K562 (cell line): ENCODE measurements around the gene ARPP21. TPM values are rescaled to one million over a fixed set of nuclear protein-coding genes. Genes with fewer than 3 reads are reported as not detected.

Source experiments
- ATAC-seq: fragments of 200-7000 bp; cut with Tn5 transposase; 3 replicates; pipeline ENCODE4 v1.9.1; 2020; ENCODE audit warnings: moderate library complexity
- BruUV-seq: library from RNA; stranded (reverse); fragments of 400-500 nt; replicated peaks from 2 replicates; lab custom pipeline; 2021; lab: Mats Ljungman, UMichigan
- CTCF ChIA-PET: fragments of 300-600 bp; formaldehyde crosslinking; extraction: SDS; loops from one replicate; lab custom pipeline; 2021; ENCODE audit warnings: low intra/inter-chr PET ratio; lab: Yijun Ruan, JAX
- POLR2A ChIA-PET: fragments of 300-600, 350-650 bp; sonication (Branson Sonifier 250); formaldehyde crosslinking; extraction: SDS; loops from one replicate; lab custom pipeline; 2021; ENCODE audit warnings: antibody characterized with exemption, inconsistent platforms; lab: Yijun Ruan, JAX
- DNase-seq, 4 experiments: peaks; one replicate each; pipeline versions ENCODE4 v3.0.0 to v3.0.0-alpha.2; 2011 to 2018; ENCODE audit warnings: low spot score in 3 of 4, mixed read lengths in 3 of 4; ENCODE audit errors: extremely low read depth in 1 of 4
- FAIRE-seq: peaks from 2 replicates; lab custom pipeline; 2011; peaks lifted over from hg19 to GRCh38; lab: Jason Lieb, UNC
- H2AFZ ChIP-seq: 2 replicates; pipeline ENCODE4 v1.6.0; 2011; ENCODE audit warnings: low read depth, low read length, control low read depth, inconsistent platforms
- H3K27ac ChIP-seq: fragments of 200-600 bp; 3 replicates; pipeline ENCODE4 v1.8.0; 2011; ENCODE audit warnings: low read depth, mild to moderate bottlenecking, control low read depth, inconsistent platforms, low read length, moderate library complexity, mixed read lengths; ENCODE audit errors: extremely low read depth
- H3K27me3 ChIP-seq, 2 experiments: fragments of 300-600 bp in 1 of 2; 2 replicates in 1 of 2; 3 replicates in 1 of 2; pipeline versions ENCODE4 v1.6.0 to v1.8.0; 2011; ENCODE audit warnings: inconsistent platforms in 2 of 2, low read length in 2 of 2, mild to moderate bottlenecking in 1 of 2, mixed read lengths in 1 of 2, moderate library complexity in 1 of 2; ENCODE audit not compliant: control insufficient read depth in 2 of 2, insufficient read depth in 2 of 2
- H3K36me3 ChIP-seq: fragments of 300-600 bp; 3 replicates; pipeline ENCODE4 v1.8.0; 2011; ENCODE audit warnings: mild to moderate bottlenecking, low read length, inconsistent platforms; ENCODE audit not compliant: control insufficient read depth, insufficient read depth
- H3K4me1 ChIP-seq, 2 experiments: fragments of 200-600 bp in 1 of 2; replicated peaks in 1 of 2; 2 replicates in 1 of 2; 3 replicates in 1 of 2; pipeline versions ENCODE4 v1.5.1 to v1.8.0; 2011; ENCODE audit warnings: inconsistent platforms in 2 of 2, low read length in 2 of 2, mild to moderate bottlenecking in 1 of 2, mixed read lengths in 1 of 2, moderate library complexity in 1 of 2; ENCODE audit not compliant: control insufficient read depth in 2 of 2, insufficient read depth in 2 of 2
- H3K4me2 ChIP-seq: 2 replicates; pipeline ENCODE4 v1.6.1; 2011; ENCODE audit warnings: low read length, control low read depth, inconsistent platforms, mixed read lengths; ENCODE audit not compliant: insufficient read depth
- H3K4me3 ChIP-seq: fragments of 200-600 bp; sonication (generic), shearing (Covaris generic); 2 replicates; pipeline ENCODE4 v1.5.1; 2016; ENCODE audit warnings: control low read depth, inconsistent platforms
- H3K79me2 ChIP-seq: fragments of 200-600 bp; 3 replicates; pipeline ENCODE4 v1.8.0; 2011; ENCODE audit warnings: low read length, inconsistent platforms; ENCODE audit not compliant: control insufficient read depth, insufficient read depth
- H3K9ac ChIP-seq, 2 experiments: 2 replicates each; pipeline versions ENCODE4 v1.6.0 to v1.6.1; 2011; ENCODE audit warnings: low read depth in 2 of 2, low read length in 2 of 2, control low read depth in 1 of 2, inconsistent platforms in 1 of 2, mild to moderate bottlenecking in 1 of 2, mixed read lengths in 1 of 2; ENCODE audit not compliant: insufficient read depth in 1 of 2
- H3K9me1 ChIP-seq: one replicate; pipeline ENCODE4 v1.6.0; 2011; ENCODE audit warnings: inconsistent platforms, mild to moderate bottlenecking, low read length, moderate library complexity; ENCODE audit not compliant: control insufficient read depth, insufficient read depth
- H3K9me3 ChIP-seq: replicated peaks from 2 replicates; pipeline ENCODE4 v1.5.1; 2011; ENCODE audit warnings: low read depth, low read length, inconsistent platforms; ENCODE audit not compliant: control insufficient read depth, insufficient read depth
- H4K20me1 ChIP-seq: replicated peaks from 2 replicates; pipeline ENCODE4 v1.6.1; 2011; ENCODE audit warnings: low read length, inconsistent platforms, mixed read lengths; ENCODE audit not compliant: control insufficient read depth, insufficient read depth
- HDAC3 ChIP-seq: fragments of 450-650 bp; IDR thresholded peaks from 2 replicates; pipeline ENCODE4 v1.6.1; 2018; ENCODE audit warnings: borderline replicate concordance, mild to moderate bottlenecking, moderate library complexity; ENCODE audit not compliant: partially characterized antibody
- RBM34 ChIP-seq: fragments of 200-400 bp; formaldehyde crosslinking; IDR thresholded peaks from 2 replicates; pipeline ENCODE4 v1.6.1; 2018; ENCODE audit warnings: low read length, borderline replicate concordance; ENCODE audit not compliant: insufficient read depth
- ZNF699 ChIP-seq: fragments of 250-450 bp; sonication (Bioruptor Pico); IDR thresholded peaks from 2 replicates; pipeline ENCODE4 v1.8.0; 2021; ENCODE audit warnings: mild to moderate bottlenecking, moderate library complexity; ENCODE audit not compliant: insufficient replicate concordance
- ZNF778 ChIP-seq: fragments of 450-650 bp; formaldehyde crosslinking; IDR thresholded peaks from 2 replicates; pipeline ENCODE4 v1.4.0; 2020; ENCODE audit warnings: mild to moderate bottlenecking, moderate library complexity
- WGBS: fragments of 100-300 bp; shearing (Covaris generic); methylation state at CpG from one replicate; pipeline ENCODE4 v1.1.6; 2016; ENCODE audit warnings: low coverage, mixed read lengths; ENCODE audit not compliant: insufficient coverage; ENCODE audit errors: missing lambda C conversion rate; 5-methylcytosine and 5-hydroxymethylcytosine counted together
- in situ Hi-C: fragments of 300-500 bp; cut with MboI; formaldehyde crosslinking; loops from 4 replicates; pipeline ENCODE4 v1.15.0; 2018; ENCODE audit warnings: inconsistent platforms, mixed read lengths
- intact Hi-C: fragments of 100-400 bp; cut with micrococcal nuclease; formaldehyde crosslinking; loops from 2 replicates; pipeline ENCODE4 v1.14.2; 2022
- polyA plus RNA-seq, 8 experiments: library from polyadenylated mRNA; depleted of rRNA in 4 of 8; stranded (reverse) in 5 of 8; unstranded in 3 of 8; fragments of >200 nt; fragmentation: Nextera tagmentation in 2 of 8; fragmentation: Illumina TruSeq in 1 of 8; extraction: Ambion mirVana in 2 of 8; extraction: Trizol in 1 of 8; gene quantifications; 2 replicates each; pipeline versions ENCODE4 v1.2.1 to v1.2.3, GENCODE V29; 2011 to 2014; ENCODE audit warnings: inconsistent platforms in 1 of 8, missing spikeins in 1 of 8
- total RNA-seq, 7 experiments: library from RNA; depleted of rRNA in 6 of 7; stranded (reverse); fragments of >200 nt in 6 of 7; fragmentation: Illumina TruSeq in 2 of 7; extraction: Trizol in 2 of 7; gene quantifications; 2 replicates each; pipeline versions ENCODE4 v1.2.1 to v1.2.3, GENCODE V29; 2011 to 2021; ENCODE audit warnings: low replicate concordance in 1 of 7
- TF ChIP-seq, protein P1 (sequence below), 3 experiments: IDR thresholded peaks in 2 of 3; conservative IDR thresholded peaks in 1 of 3; 2 replicates each; pipeline ENCODE4 v1.5.1; 2011 to 2012; ENCODE audit warnings: low read length in 3 of 3, mild to moderate bottlenecking in 3 of 3, control low read depth in 2 of 3, improper control_type of control experiment in 1 of 3, inconsistent platforms in 1 of 3, low read depth in 1 of 3, mixed read lengths in 1 of 3, moderate library complexity in 1 of 3; ENCODE audit not compliant: insufficient read depth in 2 of 3
- TF ChIP-seq, protein P2 (sequence below): fragments of 450-650 bp; formaldehyde crosslinking; IDR thresholded peaks from 2 replicates; pipeline ENCODE4 v1.4.0; 2020; ENCODE audit warnings: mild to moderate bottlenecking, moderate library complexity
- TF ChIP-seq, protein P3 (sequence below): fragments of 250-450 bp; sonication (Bioruptor Pico); IDR thresholded peaks from 2 replicates; pipeline ENCODE4 v1.5.0; 2020; ENCODE audit warnings: mild to moderate bottlenecking, borderline replicate concordance

The ARPP21 gene
- total and polyA plus RNA-seq, 9 of the 15 experiments (the other 6 are each of a cell fraction or from before 2014, with no cell fraction given): not detected

DNA sequence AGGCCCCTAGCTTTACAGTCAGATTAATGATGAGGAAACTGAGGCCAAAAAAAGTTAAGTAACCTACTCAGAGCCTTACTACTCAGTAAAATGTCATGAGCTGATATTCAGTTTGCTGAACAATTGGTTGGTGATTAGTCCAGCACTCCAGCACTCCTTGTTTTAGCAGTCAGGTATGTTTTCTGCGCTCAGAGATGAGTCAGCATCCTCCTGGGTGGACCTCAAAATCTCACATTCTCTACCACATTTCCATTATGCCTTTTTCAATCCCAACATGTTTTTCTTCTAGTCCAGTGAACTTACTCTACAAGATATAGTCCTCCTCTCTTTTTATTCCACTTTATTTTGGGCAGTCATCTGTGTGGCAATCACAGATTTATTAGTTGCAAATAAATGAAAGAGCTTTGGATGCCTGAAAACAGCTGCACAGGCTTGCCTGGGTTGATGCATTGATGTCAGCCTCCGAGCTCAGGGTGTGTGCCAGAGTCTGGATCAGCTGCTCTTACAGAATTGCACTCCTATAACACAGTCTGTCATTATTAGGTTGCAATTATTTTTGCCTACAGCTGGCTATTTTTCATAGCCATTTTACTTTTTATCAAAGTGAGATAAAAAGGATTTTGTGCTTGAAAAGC lies 133.2 kb downstream of the ARPP21 start (continued):
- TF ChIP-seq, protein P1, sequence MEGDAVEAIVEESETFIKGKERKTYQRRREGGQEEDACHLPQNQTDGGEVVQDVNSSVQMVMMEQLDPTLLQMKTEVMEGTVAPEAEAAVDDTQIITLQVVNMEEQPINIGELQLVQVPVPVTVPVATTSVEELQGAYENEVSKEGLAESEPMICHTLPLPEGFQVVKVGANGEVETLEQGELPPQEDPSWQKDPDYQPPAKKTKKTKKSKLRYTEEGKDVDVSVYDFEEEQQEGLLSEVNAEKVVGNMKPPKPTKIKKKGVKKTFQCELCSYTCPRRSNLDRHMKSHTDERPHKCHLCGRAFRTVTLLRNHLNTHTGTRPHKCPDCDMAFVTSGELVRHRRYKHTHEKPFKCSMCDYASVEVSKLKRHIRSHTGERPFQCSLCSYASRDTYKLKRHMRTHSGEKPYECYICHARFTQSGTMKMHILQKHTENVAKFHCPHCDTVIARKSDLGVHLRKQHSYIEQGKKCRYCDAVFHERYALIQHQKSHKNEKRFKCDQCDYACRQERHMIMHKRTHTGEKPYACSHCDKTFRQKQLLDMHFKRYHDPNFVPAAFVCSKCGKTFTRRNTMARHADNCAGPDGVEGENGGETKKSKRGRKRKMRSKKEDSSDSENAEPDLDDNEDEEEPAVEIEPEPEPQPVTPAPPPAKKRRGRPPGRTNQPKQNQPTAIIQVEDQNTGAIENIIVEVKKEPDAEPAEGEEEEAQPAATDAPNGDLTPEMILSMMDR (IDR thresholded peaks at IDR 0.05 in 2 of 3, conservative IDR thresholded peaks at IDR 0.05 in 1 of 3; ENCODE audit: insufficient read depth in 2 of 3, low read depth in 1 of 3, low read length in 3 of 3): no peak
- TF ChIP-seq RBM34: no peak

DNA sequence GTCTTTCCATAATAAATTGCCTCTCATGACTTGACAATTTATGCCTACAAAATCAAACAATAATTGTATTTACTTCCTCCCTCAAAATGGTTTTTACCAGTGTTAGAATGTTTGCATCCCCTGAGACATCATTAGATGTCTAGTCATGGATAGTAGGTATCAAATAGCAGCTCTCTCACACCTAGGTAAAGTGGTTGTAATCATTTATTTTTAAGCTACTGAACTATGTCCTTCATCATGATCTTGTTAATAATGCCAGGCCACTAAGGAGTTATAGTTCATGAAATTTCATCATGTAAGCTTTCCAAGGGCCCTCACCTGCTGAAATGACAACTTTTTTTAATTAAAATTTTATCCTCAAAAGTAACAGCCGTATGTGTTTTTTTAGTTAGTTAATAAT lies 134.1 kb downstream of the ARPP21 start:
- FAIRE-seq (no peak), DNase-seq (no peak), ATAC-seq (no peak)
- Histone ChIP-seq H3K4me3 (no peak overlapping the region), H3K27me3 (no peaks in the 10 kb centered on the region), H3K9me1 (no peaks in the 10 kb centered on the region), H3K4me2 (no peak overlapping the region), H2AFZ (no peak overlapping the region), H3K4me1 (no peaks in the 10 kb centered on the region), H3K9ac (no peak overlapping the region), H3K79me2 (no peaks in the 10 kb centered on the region), H3K36me3 (no peaks in the 10 kb centered on the region), H4K20me1 (no peaks in the 10 kb centered on the region), H3K9me3 (peaks cover 7% of the 10 kb centered on the region; the same call in 1 of the 2 replicates), H3K27ac (no peak overlapping the region)
- CTCF ChIA-PET: no interaction called here
- in situ Hi-C loops (no loop called here), intact Hi-C loops (no loop called here)
- BruUV-seq: no TSS peak
- 0% methylated on average over 1 of the region's 1 CpG for WGBS
- POLR2A ChIA-PET: no interaction called here
- TF ChIP-seq HDAC3 (no peak), ZNF699 (no peak), ZNF778 (CRISPR knock-in tag) (no peak)
- TF ChIP-seq, protein P2, sequence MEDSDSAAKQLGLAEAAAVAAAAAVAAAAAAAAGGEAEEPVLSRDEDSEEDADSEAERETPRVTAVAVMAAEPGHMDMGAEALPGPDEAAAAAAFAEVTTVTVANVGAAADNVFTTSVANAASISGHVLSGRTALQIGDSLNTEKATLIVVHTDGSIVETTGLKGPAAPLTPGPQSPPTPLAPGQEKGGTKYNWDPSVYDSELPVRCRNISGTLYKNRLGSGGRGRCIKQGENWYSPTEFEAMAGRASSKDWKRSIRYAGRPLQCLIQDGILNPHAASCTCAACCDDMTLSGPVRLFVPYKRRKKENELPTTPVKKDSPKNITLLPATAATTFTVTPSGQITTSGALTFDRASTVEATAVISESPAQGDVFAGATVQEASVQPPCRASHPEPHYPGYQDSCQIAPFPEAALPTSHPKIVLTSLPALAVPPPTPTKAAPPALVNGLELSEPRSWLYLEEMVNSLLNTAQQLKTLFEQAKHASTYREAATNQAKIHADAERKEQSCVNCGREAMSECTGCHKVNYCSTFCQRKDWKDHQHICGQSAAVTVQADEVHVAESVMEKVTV (CRISPR knock-in tag): no peak
- TF ChIP-seq, protein P3, sequence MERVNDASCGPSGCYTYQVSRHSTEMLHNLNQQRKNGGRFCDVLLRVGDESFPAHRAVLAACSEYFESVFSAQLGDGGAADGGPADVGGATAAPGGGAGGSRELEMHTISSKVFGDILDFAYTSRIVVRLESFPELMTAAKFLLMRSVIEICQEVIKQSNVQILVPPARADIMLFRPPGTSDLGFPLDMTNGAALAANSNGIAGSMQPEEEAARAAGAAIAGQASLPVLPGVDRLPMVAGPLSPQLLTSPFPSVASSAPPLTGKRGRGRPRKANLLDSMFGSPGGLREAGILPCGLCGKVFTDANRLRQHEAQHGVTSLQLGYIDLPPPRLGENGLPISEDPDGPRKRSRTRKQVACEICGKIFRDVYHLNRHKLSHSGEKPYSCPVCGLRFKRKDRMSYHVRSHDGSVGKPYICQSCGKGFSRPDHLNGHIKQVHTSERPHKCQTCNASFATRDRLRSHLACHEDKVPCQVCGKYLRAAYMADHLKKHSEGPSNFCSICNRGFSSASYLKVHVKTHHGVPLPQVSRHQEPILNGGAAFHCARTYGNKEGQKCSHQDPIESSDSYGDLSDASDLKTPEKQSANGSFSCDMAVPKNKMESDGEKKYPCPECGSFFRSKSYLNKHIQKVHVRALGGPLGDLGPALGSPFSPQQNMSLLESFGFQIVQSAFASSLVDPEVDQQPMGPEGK: no peak
